K562 (cell line): ENCODE data around the gene UBE2N. TPM values are rescaled to one million over a fixed set of nuclear protein-coding genes. Genes with fewer than 3 reads are reported as not detected.

Source experiments
- ATF3 ChIP-seq, 2 experiments: fragments of 450-650 bp in 1 of 2; sonication (generic) in 1 of 2; formaldehyde crosslinking in 1 of 2; IDR thresholded peaks in 1 of 2; conservative IDR thresholded peaks in 1 of 2; 2 replicates each; pipeline versions ENCODE4 v1.6.1 to v1.8.1; 2016 to 2023; ENCODE audit warnings: mild to moderate bottlenecking in 2 of 2, moderate library complexity in 2 of 2, inconsistent platforms in 1 of 2, missing genetic modification reagents in 1 of 2
- DDX20 ChIP-seq: fragments of 450-650 bp; IDR thresholded peaks from 2 replicates; pipeline ENCODE4 v1.6.1; 2016; ENCODE audit warnings: missing genetic modification characterization, low read depth, mild to moderate bottlenecking, missing compliant biosample characterization, moderate library complexity
- FOXK1 ChIP-seq: sonication (generic); formaldehyde crosslinking; IDR thresholded peaks from 2 replicates; pipeline ENCODE4 v1.8.0; 2022; ENCODE audit warnings: missing genetic modification reagents, mild to moderate bottlenecking, borderline replicate concordance
- HMBOX1 ChIP-seq: sonication (generic); IDR thresholded peaks from 2 replicates; pipeline ENCODE4 v1.6.1; 2016
- NBN ChIP-seq: fragments of 450-650 bp; IDR thresholded peaks from 2 replicates; pipeline ENCODE4 v1.6.1; 2016; ENCODE audit warnings: low read depth, mild to moderate bottlenecking
- PKNOX1 ChIP-seq: fragments of 450-650 bp; IDR thresholded peaks from 2 replicates; pipeline ENCODE4 v1.6.1; 2016
- REST ChIP-seq, 2 experiments: fragments of 450-650 bp; formaldehyde crosslinking in 1 of 2; IDR thresholded peaks; 2 replicates each; pipeline versions ENCODE4 v1.4.0 to v1.6.1; 2014 to 2020; ENCODE audit warnings: mild to moderate bottlenecking in 2 of 2, borderline replicate concordance in 1 of 2, low read depth in 1 of 2
- ZC3H8 ChIP-seq: fragments of 450-650 bp; IDR thresholded peaks from 2 replicates; pipeline ENCODE4 v1.6.1; 2017
- ZMIZ1 ChIP-seq, 2 experiments: fragments of 150-350 bp in 1 of 2; IDR thresholded peaks; 2 replicates each; pipeline ENCODE4 v1.6.1; 2012 to 2016; ENCODE audit warnings: low read depth in 2 of 2, low read length in 2 of 2, mild to moderate bottlenecking in 1 of 2, moderate library complexity in 1 of 2
- ZNF445 ChIP-seq: fragments of 250-450 bp; sonication (Bioruptor Pico); IDR thresholded peaks from 2 replicates; pipeline ENCODE4 v1.4.0; 2020; ENCODE audit warnings: low read depth, mild to moderate bottlenecking, moderate library complexity
- polyA plus RNA-seq, 8 experiments: library from polyadenylated mRNA; depleted of rRNA in 4 of 8; stranded (reverse) in 5 of 8; unstranded in 3 of 8; fragments of >200 nt; fragmentation: Nextera tagmentation in 2 of 8; fragmentation: Illumina TruSeq in 1 of 8; extraction: Ambion mirVana in 2 of 8; extraction: Trizol in 1 of 8; gene quantifications; 2 replicates each; pipeline versions ENCODE4 v1.2.1 to v1.2.3, GENCODE V29; 2011 to 2014; ENCODE audit warnings: inconsistent platforms in 1 of 8, missing spikeins in 1 of 8
- total RNA-seq, 7 experiments: library from RNA; depleted of rRNA in 6 of 7; stranded (reverse); fragments of >200 nt in 6 of 7; fragmentation: Illumina TruSeq in 2 of 7; extraction: Trizol in 2 of 7; gene quantifications; 2 replicates each; pipeline versions ENCODE4 v1.2.1 to v1.2.3, GENCODE V29; 2011 to 2021; ENCODE audit warnings: low replicate concordance in 1 of 7

The UBE2N gene
- total and polyA plus RNA-seq, 9 of the 15 experiments (the other 6 are each of a cell fraction or from before 2014, with no cell fraction given) = 189 to 826 (median 260) TPM

GRCh38 chr12:93373961-93374656 is 67.6 kb downstream of the UBE2N start (continued):
- no peak for TF ChIP-seq ZMIZ1 (IDR thresholded peaks at IDR 0.05; ENCODE audit: low read depth in 2 of 2, low read length in 2 of 2)
- TF ChIP-seq HMBOX1 = no peak; the same call in 1 of the 2 replicates
- no peak for TF ChIP-seq PKNOX1
- 0 out of 2 replicates have a peak, but pooled peaks have one; percentile 20 for TF ChIP-seq ATF3 (IDR thresholded peaks at IDR 0.05)
- TF ChIP-seq ATF3 (CRISPR knock-in tag; conservative IDR thresholded peaks at IDR 0.05) = no peak
- TF ChIP-seq ZC3H8 = no peak
- TF ChIP-seq REST (IDR thresholded peaks at IDR 0.05; ENCODE audit: borderline replicate concordance) = peak; percentile 70
- no peak for TF ChIP-seq REST (CRISPR knock-in tag; IDR thresholded peaks at IDR 0.05; ENCODE audit: low read depth)
- TF ChIP-seq FOXK1 (CRISPR knock-in tag) = no peak
- TF ChIP-seq NBN = no peak
- TF ChIP-seq DDX20 (tag) = no peak; the same call in 1 of the 2 replicates
- TF ChIP-seq ZNF445 (CRISPR knock-in tag) = no peak
